Embryonic facial prominence (tissue), 1 donor: ENCODE results near the gene CASP2.

Experiments used
- DNase-seq: peaks from one replicate; pipeline ENCODE4 v3.0.0-alpha.2; 2016; ENCODE audit errors: extremely low spot score

Gene CASP2

DNA sequence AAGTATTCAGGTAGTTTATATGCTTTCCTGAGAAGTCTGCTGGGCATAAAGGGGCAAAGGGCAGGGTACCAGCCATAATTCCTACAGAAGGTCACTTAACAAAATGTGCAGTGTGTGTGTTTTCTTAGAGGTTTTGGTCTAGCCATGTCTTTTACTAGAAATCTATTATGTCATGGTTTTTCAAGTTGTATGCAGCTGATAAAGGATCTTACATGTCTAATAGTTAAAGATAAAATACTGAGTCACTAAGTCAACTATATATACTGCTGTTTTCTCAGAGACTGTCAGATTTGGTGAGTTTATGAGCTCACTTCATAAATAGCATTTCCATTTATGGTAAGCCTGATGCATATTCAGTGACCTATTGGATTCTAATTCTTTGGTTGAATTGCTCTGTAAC, 7.7 kb downstream of the CASP2 start:
- DNase-seq = no peak

DNA sequence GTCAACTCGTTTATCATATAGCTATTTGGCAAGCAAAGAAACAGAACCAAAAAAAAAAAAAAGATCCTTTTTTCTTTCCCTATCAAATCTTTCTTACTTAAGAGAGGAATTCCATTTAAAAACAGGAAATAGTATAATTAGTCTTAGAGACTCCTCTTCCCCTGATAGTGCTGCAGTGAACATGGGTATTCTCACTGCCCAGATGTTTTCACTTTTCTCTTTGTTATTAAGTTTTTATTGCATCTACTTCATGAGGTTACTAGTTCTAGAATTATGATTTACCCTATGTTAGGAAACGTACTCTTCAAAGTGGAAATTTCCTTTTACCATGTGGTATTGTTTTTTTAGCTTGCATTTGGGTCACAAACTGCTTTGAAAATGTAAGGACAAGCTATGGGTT, 8.5 kb downstream of the CASP2 start:
- no peak for DNase-seq

DNA sequence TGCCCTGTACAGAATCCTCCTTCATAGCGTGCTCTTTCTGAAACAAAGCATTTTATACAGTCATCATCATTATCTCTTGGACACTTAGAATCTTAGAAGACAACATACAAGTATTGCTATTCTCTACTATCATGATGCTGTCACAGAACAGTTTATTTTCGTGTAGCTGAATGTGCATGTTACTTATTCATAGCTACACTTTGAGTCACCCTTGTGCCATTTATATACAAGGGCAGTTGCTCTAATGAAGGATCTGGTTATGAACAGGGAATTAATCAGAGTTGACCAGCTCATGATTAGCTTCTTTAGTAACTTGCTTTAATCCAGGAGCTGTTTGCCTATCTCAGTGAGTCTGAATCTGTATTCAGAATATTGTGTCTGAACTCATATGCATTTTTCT, 11.2 kb downstream of the CASP2 start:
- DNase-seq = no peak

DNA sequence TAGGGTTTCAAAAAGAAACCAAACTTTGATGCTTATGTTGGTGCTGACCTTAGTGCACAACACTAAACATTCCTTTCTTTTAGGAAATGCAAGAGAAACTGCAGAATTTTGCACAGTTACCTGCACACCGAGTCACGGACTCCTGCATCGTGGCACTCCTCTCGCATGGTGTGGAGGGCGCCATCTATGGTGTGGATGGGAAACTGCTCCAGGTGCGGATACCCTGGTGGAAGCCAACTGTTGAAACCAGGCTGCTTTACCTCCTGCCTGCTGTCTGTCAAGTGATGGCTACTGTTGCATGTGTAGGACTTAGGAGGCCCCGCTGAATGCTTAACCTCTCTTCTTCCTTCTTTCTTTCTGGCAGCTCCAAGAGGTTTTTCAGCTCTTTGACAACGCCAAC, 11.7 kb downstream of the CASP2 start:
- DNase-seq = no peak

DNA sequence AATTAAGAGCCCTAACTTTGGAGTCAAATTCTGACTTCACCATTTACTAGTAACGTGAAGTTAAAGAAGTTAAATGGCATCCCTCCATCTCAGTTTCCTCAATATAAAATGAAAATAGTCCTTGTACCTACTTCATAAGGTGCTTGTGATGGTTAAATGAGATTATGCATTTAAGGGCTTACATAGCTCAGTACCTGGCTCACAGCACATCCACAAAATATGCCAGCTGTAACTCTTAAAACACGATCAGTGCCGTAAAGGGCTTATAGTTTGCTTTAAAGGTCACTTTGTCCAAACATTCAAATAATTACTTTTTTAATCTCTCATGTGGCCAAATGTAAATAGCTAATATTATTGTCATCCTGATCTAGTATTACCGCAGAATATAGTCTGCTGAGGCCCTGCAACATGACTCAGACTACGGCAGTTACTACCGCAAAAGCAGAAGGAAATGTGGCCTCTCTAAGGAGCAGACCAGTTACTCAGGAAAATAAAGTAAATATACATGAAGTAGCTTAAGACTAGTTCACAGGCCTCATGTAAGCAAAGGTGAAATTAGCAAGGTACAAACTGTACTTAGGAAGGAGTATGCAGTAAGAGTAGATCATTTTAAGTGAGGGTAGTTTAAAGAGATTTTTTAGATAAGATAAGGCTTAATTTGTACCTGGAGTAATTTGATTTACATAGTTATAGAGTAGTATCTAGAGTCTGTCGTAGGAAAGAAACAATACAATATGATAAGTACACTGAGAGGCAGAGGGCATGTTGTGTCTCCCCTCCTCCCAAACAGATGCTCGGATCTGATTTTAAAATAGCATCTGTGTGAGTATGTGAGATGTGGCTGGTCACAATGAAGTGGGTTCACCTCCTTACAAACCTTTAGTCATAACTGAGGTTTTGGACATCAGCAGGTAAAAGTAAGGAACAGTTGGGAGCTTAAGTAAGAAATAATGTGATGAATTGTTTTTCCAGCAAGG, 13.1 kb downstream of the CASP2 start:
- DNase-seq = no peak

DNA sequence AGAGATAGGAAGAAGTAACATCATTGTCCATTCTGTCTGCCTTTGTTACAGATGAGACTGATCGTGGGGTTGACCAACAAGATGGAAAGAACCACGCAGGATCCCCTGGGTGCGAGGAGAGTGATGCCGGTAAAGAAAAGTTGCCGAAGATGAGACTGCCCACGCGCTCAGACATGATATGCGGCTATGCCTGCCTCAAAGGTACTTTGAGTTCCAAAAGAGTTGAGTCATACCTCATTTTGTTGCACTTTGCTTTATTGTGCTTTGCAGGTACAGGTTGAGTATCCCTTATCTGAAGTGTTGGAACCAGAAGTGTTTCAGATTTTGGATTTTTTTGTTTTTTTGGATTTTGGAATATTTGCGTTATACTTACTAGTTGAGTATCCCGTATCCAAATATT, 15.6 kb downstream of the CASP2 start:
- no peak for DNase-seq

DNA sequence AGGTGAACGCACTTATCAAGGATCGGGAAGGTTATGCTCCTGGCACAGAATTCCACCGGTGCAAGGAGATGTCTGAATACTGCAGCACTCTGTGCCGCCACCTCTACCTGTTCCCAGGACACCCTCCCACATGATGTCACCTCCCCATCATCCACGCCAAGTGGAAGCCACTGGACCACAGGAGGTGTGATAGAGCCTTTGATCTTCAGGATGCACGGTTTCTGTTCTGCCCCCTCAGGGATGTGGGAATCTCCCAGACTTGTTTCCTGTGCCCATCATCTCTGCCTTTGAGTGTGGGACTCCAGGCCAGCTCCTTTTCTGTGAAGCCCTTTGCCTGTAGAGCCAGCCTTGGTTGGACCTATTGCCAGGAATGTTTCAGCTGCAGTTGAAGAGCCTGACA, 16.8 kb downstream of the CASP2 start:
- DNase-seq = no peak

DNA sequence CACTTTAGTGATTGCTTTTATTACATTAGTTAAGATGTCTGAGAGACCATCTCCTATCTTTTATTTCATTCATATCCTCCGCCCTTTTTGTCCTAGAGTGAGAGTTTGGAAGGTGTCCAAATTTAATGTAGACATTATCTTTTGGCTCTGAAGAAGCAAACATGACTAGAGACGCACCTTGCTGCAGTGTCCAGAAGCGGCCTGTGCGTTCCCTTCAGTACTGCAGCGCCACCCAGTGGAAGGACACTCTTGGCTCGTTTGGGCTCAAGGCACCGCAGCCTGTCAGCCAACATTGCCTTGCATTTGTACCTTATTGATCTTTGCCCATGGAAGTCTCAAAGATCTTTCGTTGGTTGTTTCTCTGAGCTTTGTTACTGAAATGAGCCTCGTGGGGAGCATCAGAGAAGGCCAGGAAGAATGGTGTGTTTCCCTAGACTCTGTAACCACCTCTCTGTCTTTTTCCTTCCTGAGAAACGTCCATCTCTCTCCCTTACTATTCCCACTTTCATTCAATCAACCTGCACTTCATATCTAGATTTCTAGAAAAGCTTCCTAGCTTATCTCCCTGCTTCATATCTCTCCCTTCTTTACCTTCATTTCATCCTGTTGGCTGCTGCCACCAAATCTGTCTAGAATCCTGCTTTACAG, 17.4 kb downstream of the CASP2 start:
- no peak for DNase-seq

DNA sequence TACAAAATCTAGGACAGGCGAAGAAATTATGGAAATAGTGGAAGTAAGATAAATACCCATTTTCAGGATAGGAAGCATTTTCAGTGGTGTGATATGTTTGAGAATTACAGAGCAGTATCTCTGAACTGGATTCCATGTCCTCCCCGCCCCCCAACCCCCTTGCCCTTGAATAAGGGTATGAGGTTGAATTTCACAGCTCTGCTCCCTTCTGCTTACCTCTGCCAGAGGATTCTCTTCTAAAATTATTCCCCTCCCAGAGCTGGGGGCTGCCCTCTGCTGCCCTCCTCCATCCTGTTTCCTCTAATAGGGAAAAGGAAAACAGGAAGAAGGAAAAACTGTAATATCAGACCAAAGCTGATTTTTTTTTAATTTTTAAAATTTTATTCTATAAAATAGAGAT, 20.5 kb downstream of the CASP2 start:
- no peak for DNase-seq

DNA sequence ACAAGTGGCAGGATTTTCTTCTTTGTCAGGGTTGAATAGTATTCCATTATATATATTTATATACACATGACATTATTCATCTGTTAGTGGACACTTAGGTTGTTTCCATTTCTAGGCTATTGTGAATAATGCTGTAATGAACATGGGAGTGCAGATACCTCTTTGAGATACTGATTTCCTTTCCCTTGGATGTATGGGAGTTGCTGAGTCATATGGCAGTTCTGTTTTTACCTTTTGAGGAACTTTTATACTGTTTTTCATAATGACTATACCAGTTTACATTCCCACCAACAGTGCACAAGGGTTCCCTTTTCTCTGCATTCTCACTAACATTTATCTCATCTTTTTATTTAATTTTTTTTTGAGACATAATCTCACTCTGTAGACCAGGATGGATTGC, 26.0 kb downstream of the CASP2 start:
- DNase-seq = no peak

DNA sequence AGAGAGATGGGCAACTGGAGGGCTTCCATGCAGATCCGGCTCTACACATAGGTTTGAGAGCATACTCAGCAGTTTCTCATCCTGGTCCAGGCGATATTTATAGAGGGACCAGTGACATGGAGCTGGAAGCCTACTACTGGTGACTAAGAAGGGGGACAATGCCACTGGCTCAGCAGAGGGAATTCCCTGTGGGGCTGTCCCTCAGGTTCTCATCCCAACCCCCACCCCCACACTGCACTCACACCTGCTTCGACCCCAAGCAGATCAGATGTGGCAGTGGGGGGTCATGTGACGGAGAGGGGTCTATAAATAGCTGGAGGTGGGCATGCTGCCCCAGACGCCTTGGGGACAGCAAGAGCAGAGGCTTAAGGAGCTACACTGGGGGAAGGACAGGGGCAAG, 27.6 kb downstream of the CASP2 start, which contains the start of gene CLCN1:
CLCN1 (plus strand) TSS at position 336 of the 400 bp plus-strand sequence. CDS start 102 bp downstream, outside the sequence.
- no peak for DNase-seq

DNA sequence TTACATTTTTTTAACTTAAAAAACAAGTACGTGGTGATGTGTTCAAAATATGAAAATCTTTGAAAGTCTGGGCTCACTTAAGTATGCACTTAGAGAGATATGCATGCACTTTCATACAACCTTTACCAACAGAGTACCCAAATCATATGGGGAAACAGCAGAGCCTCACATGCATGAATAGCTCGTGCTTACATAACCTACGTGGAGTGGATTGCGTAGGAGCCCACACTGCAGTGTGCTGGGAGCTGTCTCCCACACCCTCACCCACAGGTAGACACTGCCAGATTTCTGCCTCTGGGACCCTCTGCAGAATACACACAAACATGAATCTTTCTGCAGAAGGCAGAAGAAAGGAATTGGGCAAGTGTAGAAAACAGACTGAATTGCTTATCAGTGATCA, 28.3 kb downstream of the CASP2 start:
- no peak for DNase-seq

DNA sequence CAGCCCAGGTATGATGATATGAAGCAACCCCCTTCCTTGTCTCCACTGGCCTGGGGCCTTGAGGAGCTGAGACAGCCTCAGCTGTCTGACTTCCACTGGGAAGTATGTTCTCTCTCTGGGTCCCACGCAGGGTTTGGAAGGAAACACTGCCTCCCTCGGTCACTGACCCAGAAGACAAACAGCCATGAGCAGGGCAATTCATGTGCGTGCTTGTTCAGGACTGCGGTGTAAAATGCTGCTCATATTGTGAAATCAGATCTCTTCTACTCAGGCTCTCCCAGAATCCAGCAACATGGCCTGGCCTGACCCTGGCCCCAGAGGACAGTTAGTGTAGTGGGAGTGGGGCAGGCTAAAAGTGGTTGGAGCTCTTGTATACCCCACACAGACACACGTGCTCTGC, 30.5 kb downstream of the CASP2 start:
- no peak for DNase-seq

DNA sequence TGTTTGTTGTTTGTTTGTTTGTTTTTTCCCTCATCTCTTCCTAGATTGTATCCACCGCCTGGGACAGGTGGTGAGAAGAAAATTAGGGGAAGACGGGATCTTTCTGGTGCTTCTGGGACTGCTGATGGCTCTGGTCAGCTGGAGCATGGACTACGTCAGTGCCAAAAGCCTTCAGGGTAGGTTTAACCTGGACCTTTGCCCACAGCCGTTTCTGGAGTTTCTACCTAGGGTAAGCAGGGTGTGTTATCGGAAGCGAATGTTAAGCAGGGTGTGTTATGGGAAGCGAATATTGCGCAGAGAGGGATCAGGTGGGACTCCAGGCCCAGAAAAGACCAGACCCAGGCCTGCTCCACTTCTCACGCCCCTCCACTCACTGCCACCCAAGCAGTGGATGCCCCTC, 32.5 kb downstream of the CASP2 start:
- DNase-seq = no peak

DNA sequence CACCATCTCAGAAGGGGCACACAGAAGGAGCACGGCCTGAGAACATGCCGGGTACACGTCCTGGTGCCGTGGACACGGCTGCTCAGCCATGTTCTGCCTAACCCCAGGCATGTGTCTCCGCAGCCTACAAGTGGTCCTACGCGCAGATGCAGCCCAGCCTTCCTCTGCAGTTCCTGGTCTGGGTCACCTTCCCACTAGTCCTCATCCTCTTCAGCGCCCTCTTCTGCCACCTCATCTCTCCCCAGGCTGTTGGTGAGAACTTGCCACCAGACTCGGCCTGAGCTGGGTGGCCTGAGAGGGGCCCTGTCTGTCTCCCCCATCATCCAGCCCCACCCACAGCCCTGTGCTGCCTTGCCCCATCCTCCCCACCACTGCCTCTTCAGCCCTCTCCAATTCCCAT, 33.1 kb downstream of the CASP2 start:
- no peak for DNase-seq

DNA sequence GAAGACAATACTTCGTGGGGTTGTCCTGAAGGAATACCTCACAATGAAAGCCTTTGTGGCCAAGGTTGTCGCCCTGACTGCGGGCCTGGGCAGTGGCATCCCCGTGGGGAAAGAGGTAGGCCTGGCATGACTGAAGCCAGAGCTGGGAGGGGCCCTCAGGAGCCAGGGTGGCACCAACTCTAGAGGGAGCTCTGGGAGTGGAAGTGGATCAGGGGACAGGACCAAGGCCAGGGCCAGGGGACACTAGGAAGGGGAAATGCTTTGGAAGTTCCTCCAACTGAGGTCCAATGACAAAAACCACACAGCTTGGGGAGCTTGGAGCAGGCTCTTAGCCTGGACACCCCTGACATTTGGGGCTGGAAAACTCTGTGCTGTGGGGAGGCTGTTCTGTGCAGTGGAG, 33.6 kb downstream of the CASP2 start:
- no peak for DNase-seq

DNA sequence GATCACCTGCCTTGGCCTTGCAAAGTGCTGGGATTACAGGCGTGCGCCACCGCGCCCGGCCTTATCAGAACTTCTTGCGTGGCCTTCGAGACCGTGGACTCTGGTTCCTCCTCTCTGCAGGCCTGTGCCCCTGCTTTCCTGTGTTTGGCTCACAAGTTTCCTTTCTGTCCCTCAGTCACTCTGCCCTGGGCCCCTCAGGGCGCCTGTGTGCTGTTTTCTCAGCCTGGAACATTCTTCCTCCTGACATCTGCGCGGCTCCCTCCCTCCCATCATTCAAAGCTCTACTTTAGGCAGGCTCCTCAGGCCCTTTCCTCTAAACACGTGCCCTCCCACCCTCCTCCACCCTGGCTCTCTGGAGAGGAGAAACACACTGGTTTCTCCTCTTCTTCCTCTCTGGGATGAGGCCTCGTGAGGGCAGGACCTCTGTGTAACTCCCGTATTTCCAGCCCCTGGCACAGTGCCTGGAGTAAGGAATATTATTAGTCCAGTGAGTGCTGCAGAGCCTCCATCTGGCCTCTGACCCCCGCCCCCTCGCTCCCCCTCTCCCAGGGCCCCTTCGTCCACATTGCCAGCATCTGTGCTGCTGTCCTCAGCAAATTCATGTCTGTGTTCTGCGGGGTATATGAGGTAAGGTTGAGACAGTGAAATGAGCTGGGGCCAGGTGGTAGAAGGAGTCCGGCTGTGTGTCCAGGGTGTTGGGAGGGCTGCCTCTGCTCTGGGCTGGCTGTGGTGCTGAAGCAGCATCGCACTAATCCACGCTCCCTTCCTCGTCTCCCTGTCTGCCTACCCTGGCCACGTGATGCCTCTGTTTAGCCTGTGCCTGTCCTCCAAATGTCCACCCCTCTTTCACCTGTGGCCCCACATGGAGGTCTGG, 34.8 kb downstream of the CASP2 start:
- no peak for DNase-seq

DNA sequence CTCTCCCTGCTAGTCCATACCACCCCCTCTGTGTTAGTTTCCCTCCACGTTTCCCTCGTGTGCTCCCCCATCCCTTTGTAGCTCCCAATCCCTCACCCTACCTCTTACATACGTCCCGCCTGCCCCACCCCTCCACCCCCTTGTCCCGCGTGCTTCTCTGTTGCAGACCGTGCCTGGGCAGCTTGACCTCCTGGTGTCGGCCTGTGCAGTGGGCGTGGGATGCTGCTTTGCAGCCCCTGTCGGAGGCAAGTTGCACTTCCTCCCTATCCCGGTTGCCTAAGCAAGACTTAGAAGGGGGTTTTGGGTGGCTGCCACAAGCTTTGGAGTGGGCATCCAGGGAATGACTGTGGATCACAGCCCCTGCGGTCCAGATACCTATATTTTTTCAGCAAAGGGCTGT, 35.5 kb downstream of the CASP2 start:
- DNase-seq = no peak

DNA sequence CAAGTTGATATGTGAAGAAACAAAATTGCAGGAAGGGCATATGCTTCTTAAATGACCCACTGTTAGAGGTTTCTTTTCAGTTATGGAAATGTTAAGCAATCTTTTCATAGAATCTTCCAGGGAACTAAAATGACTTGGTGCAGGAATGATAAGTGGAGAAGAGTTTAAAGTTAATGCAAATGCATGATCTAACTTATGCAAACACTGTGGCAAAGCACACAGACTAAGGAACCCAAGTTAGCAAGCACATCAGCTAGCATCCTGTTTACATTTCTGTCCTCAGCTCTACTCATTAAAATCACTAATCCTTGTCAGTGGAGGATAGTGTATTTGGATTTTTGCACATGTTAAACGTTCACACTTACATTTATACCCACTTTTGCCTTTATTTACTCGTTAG, 37.1 kb downstream of the CASP2 start:
- DNase-seq = no peak

DNA sequence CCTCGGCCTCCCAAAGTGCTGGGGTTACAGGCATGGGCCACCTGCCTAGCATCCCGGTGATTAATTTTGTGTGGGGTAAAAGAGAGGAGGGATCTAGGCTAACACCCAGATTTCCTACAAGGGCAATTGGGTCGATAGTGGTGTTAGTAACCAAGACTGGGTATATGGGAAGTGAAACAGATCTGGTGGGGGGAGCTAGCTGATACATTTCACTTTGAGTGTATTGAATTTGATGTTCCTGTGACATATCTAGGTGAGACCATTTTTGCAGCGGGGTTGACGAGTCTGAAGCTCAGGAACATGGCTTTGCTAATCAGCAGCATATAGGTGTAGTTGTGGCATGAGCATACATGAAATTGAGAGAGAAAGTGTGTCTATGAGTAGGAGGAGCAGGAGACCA, 39.8 kb downstream of the CASP2 start:
- no peak for DNase-seq

DNA sequence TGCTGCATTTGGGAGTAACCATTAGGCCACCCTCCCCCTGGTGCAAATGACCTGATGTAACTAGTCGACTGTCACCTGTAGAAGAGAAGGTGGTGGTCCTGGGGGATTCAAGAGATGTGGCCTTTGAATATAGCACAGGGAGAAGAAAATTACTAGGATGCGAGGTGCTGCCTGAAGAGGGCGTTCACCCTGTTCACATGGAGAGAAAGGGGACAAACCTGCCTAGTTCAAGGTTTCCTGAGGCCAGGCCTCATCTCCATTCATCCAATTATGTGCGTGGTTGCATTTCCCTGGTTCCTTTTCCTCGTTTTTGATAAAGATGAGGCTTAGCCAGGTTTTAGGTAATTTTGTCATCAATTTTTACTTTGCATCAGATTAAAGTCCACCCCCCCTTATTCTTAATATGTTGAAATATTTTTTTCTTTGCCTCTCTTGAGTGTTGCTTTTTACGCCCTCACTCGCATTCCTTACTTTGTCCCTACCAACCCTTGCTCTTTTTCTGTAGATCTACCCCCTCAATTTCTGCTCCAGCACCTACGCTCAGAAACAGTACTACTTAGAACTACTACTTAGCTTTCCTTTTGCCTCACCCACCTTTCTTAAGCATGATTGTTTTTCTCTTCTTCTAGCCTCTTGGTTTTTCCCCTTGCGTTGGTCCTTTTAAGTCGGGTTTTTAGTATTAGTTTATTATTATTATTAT, 41.5 kb downstream of the CASP2 start:
- DNase-seq = no peak
